Measurements from ENCODE around the gene UVSSA. TPM values are rescaled to one million over a fixed set of nuclear protein-coding genes. Genes with fewer than 3 reads are reported as not detected.
A peak's percentile ranks its signal among the peaks of the same experiment; 100 is the strongest.

Gene UVSSA
- total RNA-seq, 2 donors from 2014 or later, result 23.0 to 25.8 TPM

DNA sequence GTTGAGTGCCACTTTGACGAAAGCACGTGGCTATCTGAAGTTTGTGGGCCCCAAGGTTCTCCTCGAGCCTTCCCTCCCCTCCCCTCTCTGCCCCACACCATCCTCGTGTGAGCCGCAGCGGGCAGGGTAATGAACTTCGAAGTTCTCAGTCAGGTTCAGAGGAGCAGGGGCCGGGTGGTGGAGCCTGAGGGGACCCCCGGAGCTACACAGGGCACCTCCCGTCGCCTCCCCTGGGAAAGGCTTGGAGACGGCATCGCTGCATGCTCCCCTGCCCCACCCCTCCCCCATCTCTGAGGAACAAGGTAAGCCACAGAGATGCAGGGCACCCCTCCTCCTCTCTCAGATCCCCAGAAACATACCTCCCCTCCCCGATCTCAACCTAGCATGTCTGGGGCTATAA, 62.1 kb downstream of the UVSSA start:
- no peak for ATAC-seq (replicated peaks in 1 of 2)
- Mint-ChIP-seq H3K36me3 (ENCODE audit: insufficient read depth in 2 of 2) (no peaks in the 10 kb centered on the region), H3K9me3 (no peaks in the 10 kb centered on the region), H3K27me3 (ENCODE audit: low read depth) (peaks cover 59% of the 10 kb centered on the region), H3K4me1 (ENCODE audit: low read depth) (peaks cover 8% of the 10 kb centered on the region), H3K27ac (no peak overlapping the region), H3K4me3 (no peak overlapping the region)
- no peak for DNase-seq

DNA sequence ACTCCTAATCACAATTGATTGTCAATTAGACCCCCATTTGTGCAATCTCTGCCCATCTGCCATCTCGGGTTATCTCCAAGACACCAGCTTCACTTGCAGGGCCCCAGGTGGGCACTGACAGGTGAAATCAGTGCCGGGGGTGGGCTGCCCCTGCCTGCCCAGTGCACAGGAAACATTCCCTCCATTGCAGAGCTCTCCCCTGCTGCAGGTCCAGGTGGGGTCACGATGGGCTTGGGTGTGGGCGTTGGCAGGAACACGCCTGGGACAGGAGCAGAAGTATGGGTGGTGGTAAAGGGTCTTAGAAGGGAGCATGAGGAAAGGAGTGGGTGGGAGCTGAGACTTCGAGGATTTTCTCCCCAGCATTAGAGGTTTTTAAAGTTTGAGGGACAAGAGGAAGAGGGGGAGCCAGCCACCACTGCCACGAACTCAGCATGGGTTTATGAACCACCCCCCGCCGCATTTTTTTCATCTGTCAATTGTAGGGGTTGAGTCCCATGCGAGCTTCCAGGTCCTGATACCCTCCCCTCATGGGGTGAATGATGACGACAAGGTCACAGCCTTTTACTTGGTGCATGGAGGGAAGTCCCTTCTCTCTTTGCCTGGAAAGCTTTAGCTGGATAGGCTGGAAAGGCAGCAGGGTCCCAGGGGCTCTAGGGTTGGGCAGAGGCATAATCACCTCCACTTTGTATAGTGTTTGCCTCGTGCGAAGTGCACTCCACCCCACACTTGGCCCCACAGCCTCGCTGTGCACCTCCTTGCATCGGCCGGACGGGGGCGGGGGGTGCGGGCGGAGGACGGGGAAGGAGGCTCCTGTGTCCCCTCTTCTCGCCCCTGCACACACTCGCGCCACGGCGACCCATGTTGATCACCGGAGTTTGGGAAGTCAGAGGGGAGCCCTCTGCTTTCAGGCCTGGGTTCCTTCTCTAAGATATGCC, 62.8 kb downstream of the UVSSA start:
- H3K9me3 Mint-ChIP-seq, result no peaks in the 10 kb centered on the region
- peaks cover 8% of the 10 kb centered on the region for H3K4me1 Mint-ChIP-seq (ENCODE audit: low read depth)
- peaks cover 59% of the 10 kb centered on the region for H3K27me3 Mint-ChIP-seq (ENCODE audit: low read depth)
- H3K4me3 Mint-ChIP-seq, result no peak overlapping the region
- ATAC-seq (replicated peaks in 1 of 2), result no peak
- DNase-seq, result no peak
- no peak overlapping the region for H3K27ac Mint-ChIP-seq
- H3K36me3 Mint-ChIP-seq (ENCODE audit: insufficient read depth in 2 of 2), result no peaks in the 10 kb centered on the region

DNA sequence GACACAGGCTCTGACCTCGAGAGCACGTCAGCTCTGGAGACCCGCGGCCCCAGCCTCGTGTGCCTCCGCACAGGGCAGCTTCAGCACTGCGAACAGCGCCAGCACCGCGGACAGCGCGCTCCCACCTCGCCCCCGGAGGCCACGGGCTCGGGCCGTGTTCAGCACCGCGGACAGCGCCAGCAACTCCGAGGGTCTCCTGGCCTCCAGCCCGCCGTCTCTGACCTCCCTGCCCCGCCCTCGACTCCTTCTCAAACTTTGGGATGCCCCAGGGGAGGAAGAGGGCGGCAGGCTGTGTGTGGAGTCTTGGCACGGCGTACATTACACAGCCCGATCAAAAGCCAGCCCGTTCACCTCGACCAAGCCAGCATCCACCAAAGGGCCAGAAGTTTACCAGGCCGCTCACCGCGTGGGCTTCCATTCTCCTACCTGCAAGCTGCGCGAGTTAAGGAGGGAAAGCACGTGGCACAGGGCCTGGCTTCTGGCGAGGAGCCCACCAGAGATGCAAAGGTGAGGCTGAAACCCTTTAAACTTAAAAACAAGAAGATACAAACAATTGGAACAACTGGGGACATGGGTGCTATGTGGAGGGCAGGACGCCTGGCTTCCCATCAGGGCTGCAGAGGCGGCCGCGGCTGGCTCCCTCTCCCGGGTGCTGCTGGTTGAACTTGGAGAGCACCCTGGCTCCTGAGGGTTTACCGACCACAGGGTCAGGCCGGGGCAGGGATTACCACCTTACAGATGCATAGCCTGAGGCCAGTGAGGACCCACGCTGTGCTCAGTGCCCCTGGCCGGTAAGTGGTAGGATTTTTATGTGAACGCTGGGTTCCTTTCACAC, 63.7 kb downstream of the UVSSA start:
- Mint-ChIP-seq H3K9me3 (no peaks in the 10 kb centered on the region), H3K36me3 (ENCODE audit: insufficient read depth in 2 of 2) (no peaks in the 10 kb centered on the region), H3K27ac (no peak overlapping the region), H3K4me3 (no peak overlapping the region), H3K27me3 (ENCODE audit: low read depth) (peaks cover 61% of the 10 kb centered on the region), H3K4me1 (ENCODE audit: low read depth) (peaks cover 8% of the 10 kb centered on the region)
- ATAC-seq (replicated peaks in 1 of 2), result peak; percentile 44 to 59
- DNase-seq, result peak; percentile 52 to 59

DNA sequence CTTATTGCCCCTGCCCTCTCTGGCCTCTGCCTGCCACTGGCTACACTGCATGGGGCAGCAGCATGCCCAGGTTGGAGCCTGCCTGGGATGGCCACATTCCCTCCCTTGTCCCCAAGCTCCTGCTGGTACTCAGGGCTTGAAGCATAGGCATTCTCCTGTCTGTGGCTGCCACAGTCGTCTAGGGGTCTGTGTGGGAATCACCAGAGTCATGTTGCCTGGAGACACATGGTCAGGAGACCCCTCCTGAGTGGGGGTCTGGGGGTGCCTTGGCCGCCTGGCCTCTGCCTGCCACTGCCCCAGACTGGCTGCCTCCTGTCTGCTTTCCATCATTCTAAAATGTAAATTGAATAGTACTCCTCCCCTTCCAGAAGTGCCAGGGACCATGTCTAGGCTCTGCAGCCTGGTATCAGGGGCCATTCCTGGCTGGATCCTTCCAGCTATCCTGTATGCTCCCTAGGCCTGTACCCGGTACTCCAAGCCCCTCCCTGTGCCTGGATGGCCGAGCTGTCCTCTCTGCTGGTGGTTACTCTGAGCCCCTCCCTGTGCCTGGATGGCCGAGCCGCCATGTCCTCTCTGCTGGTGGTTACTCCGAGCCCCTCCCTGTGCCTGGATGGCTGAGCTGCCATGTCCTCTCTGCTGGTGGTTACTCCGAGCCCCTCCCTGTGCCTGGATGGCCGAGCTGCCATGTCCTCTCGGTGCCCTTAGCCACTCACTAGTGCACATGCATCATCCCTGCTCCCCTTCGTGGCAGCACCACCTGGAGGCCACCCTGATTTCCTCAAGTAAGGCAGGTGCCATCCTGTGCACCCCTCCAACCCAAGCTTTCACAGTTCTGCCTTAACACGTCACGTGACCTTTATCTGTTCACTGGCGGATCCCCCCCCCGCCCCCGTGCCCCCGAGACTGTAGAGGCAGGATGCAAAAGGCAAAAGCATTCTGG, 64.7 kb downstream of the UVSSA start:
- peaks cover 63% of the 10 kb centered on the region for H3K27me3 Mint-ChIP-seq (ENCODE audit: low read depth)
- no peak for DNase-seq

DNA sequence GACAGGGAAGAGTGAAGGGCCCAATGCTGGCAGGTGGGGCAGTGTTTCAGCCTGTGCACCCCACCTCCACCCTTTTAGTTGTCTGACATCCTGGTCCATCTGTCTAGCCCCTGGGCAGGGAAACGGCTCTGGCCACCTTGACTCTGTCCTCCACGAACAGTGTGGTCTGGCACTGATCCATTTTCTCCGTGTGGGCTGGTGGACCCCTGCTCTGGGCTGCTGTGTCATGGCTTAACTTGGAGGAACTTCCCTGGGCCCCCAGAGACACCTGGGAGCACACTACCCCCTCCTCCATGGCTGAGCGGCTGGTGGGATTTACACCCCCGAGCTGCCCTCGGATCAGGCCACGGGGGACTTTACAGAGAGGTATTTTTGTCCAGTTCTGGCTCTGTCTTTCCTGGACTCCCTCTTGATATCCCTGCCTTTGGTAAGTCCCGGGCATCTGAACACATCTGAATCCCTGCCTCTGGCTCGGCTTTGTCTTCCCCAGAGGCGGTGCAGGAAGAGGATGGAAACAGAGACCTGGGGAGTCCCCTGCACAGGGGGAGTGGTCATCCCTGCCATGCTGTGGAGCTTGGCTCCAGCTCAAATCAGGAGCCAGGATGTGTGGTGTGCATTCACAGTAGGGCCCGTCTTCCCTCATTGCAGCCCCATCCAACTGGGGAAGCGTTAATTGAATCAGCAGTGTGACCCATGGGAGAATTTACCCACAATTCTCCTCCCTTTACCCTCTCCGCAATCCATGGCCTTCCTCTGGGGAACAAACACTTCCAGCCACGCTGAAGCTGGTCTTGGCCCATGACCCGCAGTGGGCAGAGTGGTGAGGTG, 65.6 kb downstream of the UVSSA start:
- Mint-ChIP-seq H3K27me3 (ENCODE audit: low read depth) (peaks cover 56% of the 10 kb centered on the region), H3K4me3 (no peak overlapping the region), H3K36me3 (ENCODE audit: insufficient read depth in 2 of 2) (no peaks in the 10 kb centered on the region), H3K9me3 (no peaks in the 10 kb centered on the region), H3K27ac (no peak overlapping the region), H3K4me1 (ENCODE audit: low read depth) (peaks cover 8% of the 10 kb centered on the region)
- DNase-seq (no peak), ATAC-seq (replicated peaks in 1 of 2) (no peak)

More for the DNA sequence above, 64.7 kb downstream of the UVSSA start:
- H3K4me3 Mint-ChIP-seq, result no peak overlapping the region
- no peaks in the 10 kb centered on the region for H3K36me3 Mint-ChIP-seq (ENCODE audit: insufficient read depth in 2 of 2)
- no peak overlapping the region for H3K27ac Mint-ChIP-seq
- ATAC-seq (replicated peaks in 1 of 2), result no peak
- no peaks in the 10 kb centered on the region for H3K9me3 Mint-ChIP-seq
- peaks cover 8% of the 10 kb centered on the region for H3K4me1 Mint-ChIP-seq (ENCODE audit: low read depth)

DNA sequence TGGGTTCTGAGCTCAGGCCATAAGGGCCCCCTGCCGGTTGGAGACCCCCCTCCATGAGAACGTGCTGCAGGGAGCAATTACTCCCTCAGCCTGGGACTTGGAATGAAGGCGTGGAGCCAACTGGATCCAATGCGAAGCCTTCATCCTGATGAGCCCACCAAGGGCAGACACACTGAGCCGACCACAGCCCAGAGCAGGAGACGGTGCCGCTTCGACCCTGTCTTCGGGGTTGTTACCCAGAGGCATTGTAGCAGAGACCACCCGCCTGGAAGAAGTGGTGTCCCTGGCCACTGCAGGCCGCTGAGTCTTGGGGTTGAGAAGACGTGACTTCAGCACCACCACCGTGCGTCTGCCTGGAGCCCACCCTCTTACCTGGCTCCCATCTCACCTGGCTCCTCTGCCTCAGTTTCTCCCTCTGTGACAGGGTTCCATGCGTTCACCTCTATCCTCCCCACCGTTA, 66.2 kb downstream of the UVSSA start:
- no peak overlapping the region for H3K27ac Mint-ChIP-seq
- H3K4me3 Mint-ChIP-seq, result no peak overlapping the region
- H3K27me3 Mint-ChIP-seq (ENCODE audit: low read depth), result peaks cover 51% of the 10 kb centered on the region
- DNase-seq (no peak), ATAC-seq (replicated peaks in 1 of 2) (no peak)
- H3K36me3 Mint-ChIP-seq (ENCODE audit: insufficient read depth in 2 of 2), result no peaks in the 10 kb centered on the region
- H3K9me3 Mint-ChIP-seq, result no peaks in the 10 kb centered on the region
- H3K4me1 Mint-ChIP-seq (ENCODE audit: low read depth), result peaks cover 6% of the 10 kb centered on the region

DNA sequence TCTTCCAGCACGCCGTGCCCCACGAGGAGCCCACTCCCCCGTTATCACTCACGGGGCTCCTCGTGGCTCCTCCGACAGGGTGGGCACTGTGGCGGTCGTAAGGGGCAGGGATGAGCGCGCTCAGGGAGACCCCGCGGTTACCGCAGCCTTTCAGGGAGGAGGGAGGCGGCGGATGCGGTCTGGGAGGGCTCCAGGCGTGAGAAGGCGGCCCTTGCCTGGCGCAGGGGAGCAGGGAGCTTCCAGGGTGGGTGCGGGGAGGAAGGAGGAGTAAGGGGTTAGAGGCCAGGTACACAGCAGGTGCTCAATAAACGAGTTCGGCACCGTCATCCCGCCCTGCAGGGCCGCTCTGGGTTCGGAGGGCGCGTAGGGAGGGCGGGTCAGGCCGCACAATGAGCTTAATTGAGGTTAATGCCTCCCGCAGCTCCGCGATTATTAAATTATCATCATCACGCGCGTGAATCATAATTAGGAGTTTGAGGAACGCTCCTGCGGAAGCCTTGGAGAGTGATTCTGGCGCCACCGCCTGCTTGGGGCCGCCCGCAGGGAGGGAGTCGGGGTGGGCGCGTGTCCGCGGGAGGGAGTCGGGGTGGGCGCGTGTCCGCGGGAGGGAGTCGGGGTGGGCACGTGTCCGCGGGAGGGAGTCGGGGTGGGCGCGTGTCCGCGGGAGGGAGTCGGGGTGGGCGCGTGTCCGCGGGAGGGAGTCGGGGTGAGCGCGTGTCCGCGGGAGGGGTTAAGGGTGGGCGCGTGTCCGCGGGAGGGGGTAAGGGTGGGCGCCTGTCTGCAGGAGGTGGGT, 66.9 kb downstream of the UVSSA start:
- Mint-ChIP-seq H3K4me3 (no peak overlapping the region), H3K36me3 (ENCODE audit: insufficient read depth in 2 of 2) (no peaks in the 10 kb centered on the region), H3K27ac (no peak overlapping the region), H3K9me3 (no peaks in the 10 kb centered on the region), H3K27me3 (ENCODE audit: low read depth) (peaks cover 44% of the 10 kb centered on the region), H3K4me1 (ENCODE audit: low read depth) (no peaks in the 10 kb centered on the region)
- ATAC-seq (replicated peaks in 1 of 2), result no peak
- DNase-seq, result no peak

DNA sequence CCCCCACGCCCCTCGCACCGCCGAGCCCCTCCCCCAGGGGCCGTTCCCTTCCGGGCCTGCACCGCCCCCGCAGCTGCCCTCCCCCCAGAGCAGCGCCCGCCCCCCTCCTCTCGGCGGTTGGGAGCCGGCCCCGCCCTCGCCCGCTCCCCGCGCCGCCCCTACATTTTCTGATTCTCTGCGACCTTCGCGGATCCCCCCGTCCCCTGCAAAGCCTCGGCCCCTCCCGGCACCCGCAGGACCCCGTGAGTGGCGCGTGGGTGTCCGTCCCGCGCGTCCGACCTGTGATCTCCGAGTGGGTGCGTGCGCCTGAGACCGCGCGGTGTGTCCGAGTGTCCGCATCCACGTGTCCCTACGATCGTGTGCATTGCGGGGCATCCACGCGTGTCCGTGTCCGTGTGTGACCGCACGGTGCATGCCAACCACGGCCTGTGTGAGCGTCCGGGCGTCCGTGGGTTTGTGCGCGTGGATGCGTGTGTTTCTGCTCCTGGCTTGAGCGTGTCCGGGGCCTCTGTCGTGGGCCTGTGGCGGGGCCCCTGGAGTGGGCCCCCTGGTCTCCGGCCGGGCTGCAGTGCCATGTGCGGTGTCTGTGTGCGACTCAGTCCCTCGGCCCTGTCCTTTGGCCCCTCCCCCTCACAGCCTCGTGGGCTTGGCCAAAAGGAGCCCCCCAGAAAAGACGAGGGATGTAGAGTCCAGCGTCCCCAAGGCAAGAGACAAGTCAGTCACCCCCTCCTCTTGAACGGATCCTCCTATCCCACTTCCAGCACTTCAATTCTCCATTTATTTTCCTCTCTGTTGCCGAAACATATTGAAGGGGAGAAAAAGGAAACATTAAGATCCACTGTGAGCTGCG, 68.0 kb downstream of the UVSSA start:
- H3K4me3 Mint-ChIP-seq, result no peak overlapping the region
- H3K36me3 Mint-ChIP-seq (ENCODE audit: insufficient read depth in 2 of 2), result no peaks in the 10 kb centered on the region
- H3K27ac Mint-ChIP-seq, result no peak overlapping the region
- H3K4me1 Mint-ChIP-seq (ENCODE audit: low read depth), result no peaks in the 10 kb centered on the region
- ATAC-seq (replicated peaks in 1 of 2) (no peak), DNase-seq (no peak)
- peaks cover 34% of the 10 kb centered on the region for H3K27me3 Mint-ChIP-seq (ENCODE audit: low read depth)
- no peaks in the 10 kb centered on the region for H3K9me3 Mint-ChIP-seq

DNA sequence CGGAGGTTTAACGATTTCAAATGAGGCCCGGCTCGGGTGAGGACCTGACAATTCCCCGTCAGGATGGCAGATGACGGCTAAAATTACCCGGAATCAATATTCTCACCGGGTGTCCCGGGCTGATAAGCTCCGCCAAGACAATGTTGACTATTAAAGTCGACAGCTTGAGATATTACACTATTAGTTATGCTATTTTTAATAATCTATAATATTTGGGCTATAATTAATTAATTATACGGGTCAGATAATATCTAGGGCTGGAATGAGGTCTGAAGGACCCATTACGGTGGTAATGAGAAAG, 68.6 kb downstream of the UVSSA start:
- no peak for ATAC-seq (replicated peaks in 1 of 2)
- Mint-ChIP-seq H3K4me3 (no peak overlapping the region), H3K9me3 (no peaks in the 10 kb centered on the region), H3K4me1 (ENCODE audit: low read depth) (no peaks in the 10 kb centered on the region), H3K36me3 (ENCODE audit: insufficient read depth in 2 of 2) (no peaks in the 10 kb centered on the region), H3K27ac (no peak overlapping the region), H3K27me3 (ENCODE audit: low read depth) (peaks cover 36% of the 10 kb centered on the region)
- DNase-seq, result no peak

DNA sequence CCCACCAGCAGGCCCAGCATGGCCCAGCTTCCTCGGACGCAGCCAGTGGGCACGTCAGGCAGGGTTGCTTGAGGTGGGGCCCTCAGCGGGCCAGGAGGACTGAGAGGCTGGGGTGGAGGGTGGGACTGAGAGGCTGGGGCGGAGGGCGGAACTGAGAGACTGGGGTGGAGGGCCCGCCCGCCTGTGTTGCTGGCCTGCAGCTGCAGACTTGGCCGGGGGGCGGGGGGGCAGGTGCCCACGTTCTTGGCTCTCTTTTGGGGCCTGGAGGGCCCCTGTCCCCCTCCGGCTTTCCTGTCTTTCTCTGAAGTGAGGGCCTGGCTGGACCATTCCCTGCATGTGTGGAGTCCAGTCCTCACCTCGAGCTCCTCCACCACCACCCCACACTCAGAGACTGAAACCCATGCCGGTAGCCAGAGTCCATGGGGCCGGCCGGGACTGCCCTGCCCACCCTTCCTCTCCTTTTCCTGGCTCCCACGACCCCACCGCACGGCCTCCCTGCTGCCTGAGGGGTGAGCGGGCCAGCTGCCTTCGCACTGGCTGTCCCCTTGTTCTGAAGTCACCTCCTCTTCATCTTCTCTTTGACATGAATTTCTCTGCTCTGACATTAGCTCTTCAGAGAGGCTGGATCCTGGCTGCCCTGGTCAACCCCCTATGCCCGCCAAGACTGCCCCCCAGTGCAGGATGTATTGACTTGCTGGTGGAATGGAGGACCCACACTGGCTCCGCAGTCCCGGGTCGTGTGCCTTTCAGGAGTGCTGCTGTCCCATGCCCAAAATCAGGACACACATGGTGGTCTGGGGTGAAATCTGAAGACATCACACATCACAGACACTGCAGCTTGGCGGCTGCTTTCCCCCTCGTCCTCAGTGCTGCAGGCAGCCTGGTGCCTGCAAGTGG, 69.3 kb downstream of the UVSSA start:
- DNase-seq, result no peak

More for the DNA sequence above, 69.3 kb downstream of the UVSSA start:
- H3K4me1 Mint-ChIP-seq (ENCODE audit: low read depth), result no peaks in the 10 kb centered on the region
- H3K4me3 Mint-ChIP-seq, result no peak overlapping the region
- no peaks in the 10 kb centered on the region for H3K36me3 Mint-ChIP-seq (ENCODE audit: insufficient read depth in 2 of 2)
- H3K9me3 Mint-ChIP-seq, result no peaks in the 10 kb centered on the region
- H3K27ac Mint-ChIP-seq, result no peak overlapping the region
- ATAC-seq (replicated peaks in 1 of 2), result no peak
- H3K27me3 Mint-ChIP-seq (ENCODE audit: low read depth), result peaks cover 36% of the 10 kb centered on the region
